GM10266 (cell line): ENCODE data around the gene LY86.

ENCODE experiments used
- DNase-seq: peaks from one replicate; pipeline ENCODE4 v3.0.0; 2012; ENCODE audit errors: extremely low spot score
- CTCF ChIP-seq: IDR thresholded peaks from 2 replicates; pipeline ENCODE4 v1.5.1; 2012; ENCODE audit warnings: mild to moderate bottlenecking, low read depth; ENCODE audit not compliant: control insufficient read depth, insufficient read depth; ENCODE audit errors: missing control alignments

LY86 gene

GRCh38 chr6:6696867-6697531 lies 108.5 kb downstream of the LY86 start:
- peak; percentile 68 for TF ChIP-seq CTCF

GRCh38 chr6:6697620-6698019 lies 109.1 kb downstream of the LY86 start:
- no peak for TF ChIP-seq CTCF
- DNase-seq = no peak

More at GRCh38 chr6:6696867-6697531, 108.5 kb downstream of the LY86 start:
- DNase-seq = peak; percentile 59

- no peak for DNase-seq
- TF ChIP-seq CTCF = no peak
Measured at GRCh38 chr6:6699741-6700367, 111.3 kb downstream of the LY86 start.

- no peak for DNase-seq
- TF ChIP-seq CTCF = no peak
Measured at GRCh38 chr6:6700407-6701270, 112.1 kb downstream of the LY86 start.

- DNase-seq = no peak
- TF ChIP-seq CTCF = no peak
Measured at GRCh38 chr6:6701864-6702263, 113.3 kb downstream of the LY86 start.

- no peak for TF ChIP-seq CTCF
- DNase-seq = no peak
Measured at GRCh38 chr6:6703699-6704098, 115.2 kb downstream of the LY86 start.
